IMR-90 (cell line): ENCODE data around the gene RMND1. TPM values are rescaled to one million over a fixed set of nuclear protein-coding genes. Genes with fewer than 3 reads are reported as not detected.
A peak's percentile ranks its signal among the peaks of the same experiment; 100 is the strongest.

Experiments
- ATAC-seq: fragments of 200-7000 bp; cut with Tn5 transposase; 2 replicates; pipeline ENCODE4 v1.9.1; 2020; ENCODE audit warnings: low read depth, mild to moderate bottlenecking, moderate library complexity
- BruUV-seq: library from RNA; stranded (reverse); fragments of 400-500 nt; replicated peaks from 2 replicates; lab custom pipeline; 2021; lab: Mats Ljungman, UMichigan
- CTCF ChIA-PET: fragments of 300-600 bp; formaldehyde crosslinking; extraction: SDS; loops from one replicate; lab custom pipeline; 2021; ENCODE audit warnings: antibody characterized with exemption; lab: Yijun Ruan, JAX
- POLR2A ChIA-PET: fragments of 300-600 bp; sonication (Branson Sonifier 250); formaldehyde crosslinking; loops from one replicate; lab custom pipeline; 2022; ENCODE audit warnings: antibody characterized with exemption; ENCODE audit not compliant: unreplicated experiment; lab: Charles Lee
- DNase-seq: peaks from one replicate; pipeline ENCODE4 v3.0.0; 2013
- H2AFZ ChIP-seq: replicated peaks from 2 replicates; pipeline ENCODE3; 2013; ENCODE audit warnings: low read length, mild to moderate bottlenecking; ENCODE audit not compliant: poor library complexity
- H2AK5ac ChIP-seq: 2 replicates; pipeline ENCODE4 v1.6.1; 2013; ENCODE audit warnings: low read depth, low read length, inconsistent platforms
- H2AK9ac ChIP-seq: replicated peaks from 2 replicates; pipeline ENCODE3; 2013; ENCODE audit warnings: mild to moderate bottlenecking, low read depth, low read length, moderate library complexity; ENCODE audit not compliant: poor library complexity
- H2BK120ac ChIP-seq: 2 replicates; pipeline ENCODE4 v1.6.1; 2013; ENCODE audit warnings: low read depth, low read length, inconsistent platforms
- H2BK15ac ChIP-seq: 3 replicates; pipeline ENCODE4 v1.6.1; 2013; ENCODE audit warnings: low read depth, low read length, inconsistent platforms
- H2BK20ac ChIP-seq: 2 replicates; pipeline ENCODE4 v1.6.1; 2013; ENCODE audit warnings: low read depth, mild to moderate bottlenecking, inconsistent platforms, low read length, moderate library complexity
- H2BK5ac ChIP-seq: 2 replicates; pipeline ENCODE4 v1.6.1; 2013; ENCODE audit warnings: mild to moderate bottlenecking, low read depth, low read length, inconsistent platforms; ENCODE audit not compliant: poor library complexity, severe bottlenecking
- H3K14ac ChIP-seq: replicated peaks from 2 replicates; pipeline ENCODE4 v1.6.1; 2013; ENCODE audit warnings: low read depth, low read length, inconsistent platforms
- H3K18ac ChIP-seq: 2 replicates; pipeline ENCODE4 v1.6.1; 2013; ENCODE audit warnings: low read depth, low read length, control low read depth
- H3K23ac ChIP-seq: 2 replicates; pipeline ENCODE4 v1.6.1; 2013; ENCODE audit warnings: low read depth, low read length, inconsistent platforms
- H3K27ac ChIP-seq: 2 replicates; pipeline ENCODE4 v1.5.1; 2013; ENCODE audit warnings: mild to moderate bottlenecking, control low read depth, low read length; ENCODE audit not compliant: insufficient read depth
- H3K27me3 ChIP-seq: 2 replicates; pipeline ENCODE4 v1.6.1; 2013; ENCODE audit warnings: low read length; ENCODE audit not compliant: control insufficient read depth, insufficient read depth
- H3K36me3 ChIP-seq: 2 replicates; pipeline ENCODE4 v1.6.1; 2013; ENCODE audit warnings: low read length, mixed read lengths; ENCODE audit not compliant: control insufficient read depth, insufficient read depth
- H3K4ac ChIP-seq: 2 replicates; pipeline ENCODE4 v1.6.1; 2013; ENCODE audit warnings: low read depth, low read length, inconsistent platforms
- H3K4me1 ChIP-seq: 2 replicates; pipeline ENCODE4 v1.6.1; 2013; ENCODE audit warnings: low read length, mixed read lengths; ENCODE audit not compliant: control insufficient read depth, insufficient read depth
- H3K4me2 ChIP-seq: 2 replicates; pipeline ENCODE4 v1.6.1; 2013; ENCODE audit warnings: low read depth, mild to moderate bottlenecking, control low read depth, low read length, moderate library complexity
- H3K4me3 ChIP-seq: 2 replicates; pipeline ENCODE4 v1.5.1; 2013; ENCODE audit warnings: low read depth, mild to moderate bottlenecking, control low read depth, low read length, moderate library complexity; ENCODE audit not compliant: insufficient read depth
- H3K56ac ChIP-seq: 2 replicates; pipeline ENCODE4 v1.6.1; 2013; ENCODE audit warnings: low read length, inconsistent platforms; ENCODE audit not compliant: insufficient read depth; ENCODE audit errors: extremely low read depth
- H3K79me1 ChIP-seq, 2 experiments: 2 replicates each; pipeline ENCODE4 v1.6.1; 2013; ENCODE audit warnings: low read length in 2 of 2, inconsistent platforms in 1 of 2, low read depth in 1 of 2
- H3K9ac ChIP-seq: 2 replicates; pipeline ENCODE4 v1.6.1; 2013; ENCODE audit warnings: low read depth, low read length, control low read depth
- H3K9me1 ChIP-seq: 2 replicates; pipeline ENCODE4 v1.6.1; 2013; ENCODE audit warnings: low read length, inconsistent platforms; ENCODE audit not compliant: insufficient read depth
- H3K9me3 ChIP-seq: 2 replicates; pipeline ENCODE4 v1.6.1; 2013; ENCODE audit warnings: low read length; ENCODE audit not compliant: control insufficient read depth, insufficient read depth
- H4K20me1 ChIP-seq: 2 replicates; pipeline ENCODE4 v1.6.1; 2013; ENCODE audit warnings: low read length, inconsistent platforms; ENCODE audit not compliant: insufficient read depth
- H4K5ac ChIP-seq: 2 replicates; pipeline ENCODE4 v1.6.1; 2013; ENCODE audit warnings: mild to moderate bottlenecking, low read depth, low read length, control low read depth
- H4K8ac ChIP-seq, 2 experiments: 2 replicates each; pipeline ENCODE4 v1.6.1; 2013; ENCODE audit warnings: low read depth in 2 of 2, low read length in 2 of 2, control low read depth in 1 of 2, inconsistent platforms in 1 of 2
- H4K91ac ChIP-seq: 2 replicates; pipeline ENCODE4 v1.6.1; 2013; ENCODE audit warnings: low read depth, low read length, inconsistent platforms; ENCODE audit not compliant: insufficient read depth
- BHLHE40 ChIP-seq: fragments of 150-350 bp; IDR thresholded peaks from 2 replicates; pipeline ENCODE4 v1.6.1; 2016; ENCODE audit warnings: mild to moderate bottlenecking, low read depth, low read length
- CHD1 ChIP-seq: IDR thresholded peaks from 2 replicates; pipeline ENCODE4 v1.6.1; 2012; ENCODE audit warnings: low read depth, low read length, improper control_type of control experiment
- FOS ChIP-seq: fragments of 150-350 bp; IDR thresholded peaks from 2 replicates; pipeline ENCODE4 v1.6.1; 2016; ENCODE audit warnings: low read depth, low read length
- MAFK ChIP-seq: IDR thresholded peaks from 2 replicates; pipeline ENCODE4 v1.6.1; 2012; ENCODE audit warnings: low read depth, low read length, improper control_type of control experiment
- MXI1 ChIP-seq: IDR thresholded peaks from 2 replicates; pipeline ENCODE4 v1.6.1; 2012; ENCODE audit warnings: low read depth, mild to moderate bottlenecking, low read length, moderate library complexity, borderline replicate concordance
- NFE2L2 ChIP-seq: fragments of 150-350 bp; IDR thresholded peaks from 2 replicates; pipeline ENCODE4 v1.6.1; 2016; ENCODE audit warnings: low read depth, mild to moderate bottlenecking, low read length
- POLR2A ChIP-seq: IDR thresholded peaks from 2 replicates; pipeline ENCODE4 v1.6.1; 2012; ENCODE audit warnings: mild to moderate bottlenecking, low read depth, low read length
- RAD21 ChIP-seq: IDR thresholded peaks from 2 replicates; pipeline ENCODE4 v1.6.1; 2012; ENCODE audit warnings: low read length, improper control_type of control experiment
- RFX5 ChIP-seq: IDR thresholded peaks from 2 replicates; pipeline ENCODE4 v1.8.0; 2012; ENCODE audit warnings: low read depth, mild to moderate bottlenecking, low read length, moderate library complexity
- SMC3 ChIP-seq: fragments of 150-350 bp; IDR thresholded peaks from 2 replicates; pipeline ENCODE4 v1.6.1; 2016; ENCODE audit warnings: low read depth, mild to moderate bottlenecking, antibody characterized with exemption, low read length, moderate library complexity
- WGBS, 2 experiments: methylation state at CpG; one replicate each; pipeline versions ENCODE4 v1.1.5 to v1.1.7; 2013; ENCODE audit warnings: missing lambda C conversion rate in 2 of 2; ENCODE audit not compliant: insufficient read length in 1 of 2; ENCODE audit errors: extremely low coverage in 2 of 2; 5-methylcytosine and 5-hydroxymethylcytosine counted together
- dilution Hi-C: fragments of 300-500 bp; cut with HindIII; formaldehyde crosslinking; loops from one replicate; pipeline ENCODE4 v1.14.3; 2018; ENCODE audit warnings: low sequenced_read_pairs; ENCODE audit not compliant: unreplicated experiment
- in situ Hi-C: fragments of 300-500 bp; cut with MboI; formaldehyde crosslinking; loops from 3 replicates; pipeline ENCODE4 v1.14.3; 2019; ENCODE audit warnings: low sequenced_read_pairs, inconsistent platforms, mixed read lengths
- intact Hi-C: fragments of 100-400 bp; cut with micrococcal nuclease; formaldehyde crosslinking; loops from 2 replicates; pipeline ENCODE4 v1.10.0; 2022
- polyA plus RNA-seq, 3 experiments: library from polyadenylated mRNA; depleted of rRNA; stranded (reverse); fragments of >200 nt; gene quantifications; 2 replicates each; pipeline ENCODE4 v1.2.3, GENCODE V29; 2012; ENCODE audit warnings: low replicate concordance in 1 of 3
- total RNA-seq: library from RNA; depleted of rRNA; stranded (reverse); fragments of >200 nt; gene quantifications from 2 replicates; pipeline ENCODE4 v1.2.3, GENCODE V29; 2012
- TF ChIP-seq, protein P1 (sequence below): fragments of 150-350 bp; IDR thresholded peaks from 2 replicates; pipeline ENCODE4 v1.6.1; 2016; ENCODE audit warnings: low read depth, mild to moderate bottlenecking, low read length, moderate library complexity, borderline replicate concordance
- TF ChIP-seq, protein P2 (sequence below): conservative IDR thresholded peaks from 2 replicates; pipeline ENCODE4 v1.5.1; 2012; ENCODE audit warnings: mild to moderate bottlenecking, low read depth, low read length, improper control_type of control experiment

RMND1 gene
- total and polyA plus RNA-seq, 2 of the 4 experiments (the other 2 are of a cell fraction): 13.1 to 24.6 TPM

DNA sequence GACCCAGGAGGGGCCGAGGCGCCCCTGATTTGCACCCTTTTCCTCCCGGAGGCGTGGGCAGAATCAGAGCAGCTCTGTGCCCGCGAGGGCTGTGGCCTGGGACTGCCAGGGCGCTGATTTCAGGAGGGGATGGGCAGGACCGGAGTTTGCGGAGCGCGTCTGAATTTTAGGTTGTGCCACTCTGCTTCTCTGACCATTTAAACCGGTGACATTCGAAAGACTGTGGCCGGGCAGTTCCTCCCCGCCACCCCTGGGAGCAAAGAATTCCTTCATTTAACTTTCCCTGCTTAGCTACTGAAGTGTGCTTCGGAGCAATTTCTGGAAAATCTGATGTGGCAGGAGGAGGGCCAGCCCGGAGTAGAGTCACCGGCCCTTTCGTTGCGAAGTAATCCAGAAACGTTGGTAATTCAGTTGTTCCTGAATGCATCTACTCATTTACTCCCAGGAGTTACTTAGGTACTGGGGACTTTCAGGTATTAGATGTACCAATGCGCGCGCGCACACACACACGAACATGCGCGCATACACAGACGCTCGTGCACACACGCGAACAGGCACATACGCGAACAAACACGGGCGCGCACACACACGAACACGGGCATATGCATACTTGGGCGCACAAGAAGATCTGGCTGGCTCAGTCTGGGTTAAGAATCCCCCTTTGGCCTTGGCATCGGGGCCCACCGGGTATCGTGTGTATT is 42.5 kb upstream of the RMND1 start:
- in situ Hi-C loops (no loop called here), intact Hi-C loops (no loop called here), dilution Hi-C loops (no loop called here)
- Histone ChIP-seq H3K27ac (peak overlapping the region; percentile 80), H3K56ac (peak overlapping the region; percentile 78), H2BK120ac (peak overlapping the region; percentile 87), H4K8ac (peak overlapping the region; percentile 43 to 78; a peak in 3 of 4 replicates), H2BK5ac (peak overlapping the region; percentile 19), H4K91ac (peak overlapping the region; percentile 54), H3K18ac (peak overlapping the region; percentile 86), H4K20me1 (no peaks in the 10 kb centered on the region), H2BK15ac (peak overlapping the region; percentile 33; the same call in 1 of the 3 replicates), H3K4me3 (peak overlapping the region; percentile 54), H3K14ac (peak overlapping the region; percentile 23), H3K79me1 (0 out of 4 replicates have a peak, but pooled peaks cover 0 to 4% of the 10 kb centered on the region in 2 experiments), H2AK9ac (peak overlapping the region; percentile 60), H3K4me1 (peaks cover 6% of the 10 kb centered on the region), H3K27me3 (no peaks in the 10 kb centered on the region), H3K9ac (peak overlapping the region; percentile 64), H2AK5ac (0 out of 2 replicates have a peak overlapping the region, but pooled peaks have one; percentile 1), H3K9me3 (no peaks in the 10 kb centered on the region), H4K5ac (peak overlapping the region; percentile 43), H2AFZ (peak overlapping the region; percentile 91), H3K36me3 (no peaks in the 10 kb centered on the region), H3K4ac (peak overlapping the region; percentile 95), H3K4me2 (peak overlapping the region; percentile 89), H3K23ac (peak overlapping the region; percentile 79), H3K9me1 (no peaks in the 10 kb centered on the region; the same call in 1 of the 2 replicates), H2BK20ac (peak overlapping the region; percentile 77)
- POLR2A ChIA-PET: no interaction called here
- WGBS, 2 experiments: 1% methylated on average over 18 of the region's 43 CpGs; no CpG with 5 or more reads in 1 of the 2 experiments
- CTCF ChIA-PET: interaction anchor here (0.6 kb wide), 1 partner anchor 272 kb away, joined by 3 read pairs; no protein-coding TSS in a partner anchor
- DNase-seq (peak; percentile 41), ATAC-seq (peak; percentile 51)
- no peak for TF ChIP-seq MXI1
- TF ChIP-seq SMC3: no peak
- TF ChIP-seq POLR2A: no peak
- no peak for TF ChIP-seq RAD21
- TF ChIP-seq MAFK: no peak
- no peak for TF ChIP-seq BHLHE40
- no peak for TF ChIP-seq RFX5
- no peak for TF ChIP-seq FOS
- TF ChIP-seq, protein P1, sequence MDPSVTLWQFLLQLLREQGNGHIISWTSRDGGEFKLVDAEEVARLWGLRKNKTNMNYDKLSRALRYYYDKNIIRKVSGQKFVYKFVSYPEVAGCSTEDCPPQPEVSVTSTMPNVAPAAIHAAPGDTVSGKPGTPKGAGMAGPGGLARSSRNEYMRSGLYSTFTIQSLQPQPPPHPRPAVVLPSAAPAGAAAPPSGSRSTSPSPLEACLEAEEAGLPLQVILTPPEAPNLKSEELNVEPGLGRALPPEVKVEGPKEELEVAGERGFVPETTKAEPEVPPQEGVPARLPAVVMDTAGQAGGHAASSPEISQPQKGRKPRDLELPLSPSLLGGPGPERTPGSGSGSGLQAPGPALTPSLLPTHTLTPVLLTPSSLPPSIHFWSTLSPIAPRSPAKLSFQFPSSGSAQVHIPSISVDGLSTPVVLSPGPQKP: no peak
- TF ChIP-seq CHD1: no peak
- no peak for TF ChIP-seq NFE2L2
- TF ChIP-seq, protein P2, sequence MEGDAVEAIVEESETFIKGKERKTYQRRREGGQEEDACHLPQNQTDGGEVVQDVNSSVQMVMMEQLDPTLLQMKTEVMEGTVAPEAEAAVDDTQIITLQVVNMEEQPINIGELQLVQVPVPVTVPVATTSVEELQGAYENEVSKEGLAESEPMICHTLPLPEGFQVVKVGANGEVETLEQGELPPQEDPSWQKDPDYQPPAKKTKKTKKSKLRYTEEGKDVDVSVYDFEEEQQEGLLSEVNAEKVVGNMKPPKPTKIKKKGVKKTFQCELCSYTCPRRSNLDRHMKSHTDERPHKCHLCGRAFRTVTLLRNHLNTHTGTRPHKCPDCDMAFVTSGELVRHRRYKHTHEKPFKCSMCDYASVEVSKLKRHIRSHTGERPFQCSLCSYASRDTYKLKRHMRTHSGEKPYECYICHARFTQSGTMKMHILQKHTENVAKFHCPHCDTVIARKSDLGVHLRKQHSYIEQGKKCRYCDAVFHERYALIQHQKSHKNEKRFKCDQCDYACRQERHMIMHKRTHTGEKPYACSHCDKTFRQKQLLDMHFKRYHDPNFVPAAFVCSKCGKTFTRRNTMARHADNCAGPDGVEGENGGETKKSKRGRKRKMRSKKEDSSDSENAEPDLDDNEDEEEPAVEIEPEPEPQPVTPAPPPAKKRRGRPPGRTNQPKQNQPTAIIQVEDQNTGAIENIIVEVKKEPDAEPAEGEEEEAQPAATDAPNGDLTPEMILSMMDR: no peak
- no TSS peak for BruUV-seq
